H9 (cell line): ENCODE data around the gene TMIE. TPM values are rescaled to one million over a fixed set of nuclear protein-coding genes. Genes with fewer than 3 reads are reported as not detected.

ENCODE experiments used
- DNase-seq: peaks from one replicate; pipeline ENCODE4 v3.0.0-alpha.2; 2017
- H2AFZ ChIP-seq: one replicate; pipeline ENCODE4 v1.6.1; 2013; ENCODE audit warnings: mild to moderate bottlenecking, low read length, control low read depth, moderate library complexity
- H2AK5ac ChIP-seq: 2 replicates; pipeline ENCODE4 v1.6.1; 2013; ENCODE audit warnings: low read length, control low read depth, mixed read lengths; ENCODE audit not compliant: insufficient read length
- H2BK120ac ChIP-seq: one replicate; pipeline ENCODE4 v1.6.1; 2013; ENCODE audit warnings: low read depth, mild to moderate bottlenecking, low read length, control low read depth, inconsistent platforms; ENCODE audit not compliant: poor library complexity, severe bottlenecking
- H2BK12ac ChIP-seq: 2 replicates; pipeline ENCODE4 v1.6.1; 2013; ENCODE audit warnings: low read length, control low read depth, mixed read lengths, low read depth; ENCODE audit not compliant: insufficient read length
- H2BK15ac ChIP-seq: 2 replicates; pipeline ENCODE4 v1.6.1; 2013; ENCODE audit warnings: low read depth, low read length, control low read depth
- H2BK20ac ChIP-seq: one replicate; pipeline ENCODE4 v1.6.1; 2013; ENCODE audit warnings: low read depth, mild to moderate bottlenecking, low read length, control low read depth, inconsistent platforms; ENCODE audit not compliant: poor library complexity, severe bottlenecking
- H2BK5ac ChIP-seq: 2 replicates; pipeline ENCODE4 v1.6.1; 2013; ENCODE audit warnings: low read length, control low read depth, mixed read lengths; ENCODE audit not compliant: insufficient read length
- H3K14ac ChIP-seq: 2 replicates; pipeline ENCODE4 v1.6.1; 2013; ENCODE audit warnings: low read length, control low read depth; ENCODE audit not compliant: insufficient read depth
- H3K18ac ChIP-seq: 2 replicates; pipeline ENCODE4 v1.6.1; 2013; ENCODE audit warnings: low read depth, mild to moderate bottlenecking, mixed read lengths, low read length, control low read depth; ENCODE audit not compliant: insufficient read length
- H3K23ac ChIP-seq: 2 replicates; pipeline ENCODE4 v1.6.1; 2013; ENCODE audit warnings: low read length, control low read depth, mixed read lengths, low read depth; ENCODE audit not compliant: insufficient read length
- H3K23me2 ChIP-seq: 2 replicates; pipeline ENCODE4 v1.6.1; 2013; ENCODE audit warnings: low read depth, mild to moderate bottlenecking, mixed read lengths, low read length, control low read depth; ENCODE audit not compliant: insufficient read length, poor library complexity, severe bottlenecking
- H3K27ac ChIP-seq: 2 replicates; pipeline ENCODE4 v1.5.1; 2013; ENCODE audit warnings: low read length, control low read depth, mixed read lengths, low read depth; ENCODE audit not compliant: insufficient read length
- H3K27me3 ChIP-seq: 2 replicates; pipeline ENCODE4 v1.6.1; 2013; ENCODE audit warnings: low read length, control low read depth, inconsistent platforms; ENCODE audit not compliant: insufficient read depth
- H3K4ac ChIP-seq: 2 replicates; pipeline ENCODE4 v1.6.1; 2013; ENCODE audit warnings: low read depth, mild to moderate bottlenecking, control low read depth, inconsistent platforms, low read length, moderate library complexity
- H3K4me1 ChIP-seq: 2 replicates; pipeline ENCODE4 v1.6.1; 2013; ENCODE audit warnings: low read length, control low read depth, inconsistent platforms; ENCODE audit not compliant: insufficient read depth
- H3K4me2 ChIP-seq: 2 replicates; pipeline ENCODE4 v1.6.1; 2013; ENCODE audit warnings: low read length, control low read depth, mixed read lengths; ENCODE audit not compliant: insufficient read length, insufficient read depth
- H3K56ac ChIP-seq: 2 replicates; pipeline ENCODE4 v1.6.1; 2013; ENCODE audit warnings: low read depth, mild to moderate bottlenecking, mixed read lengths, low read length, control low read depth; ENCODE audit not compliant: insufficient read length
- H3K79me1 ChIP-seq: 2 replicates; pipeline ENCODE4 v1.6.1; 2013; ENCODE audit warnings: low read depth, mild to moderate bottlenecking, moderate library complexity, low read length, control low read depth, inconsistent platforms; ENCODE audit not compliant: insufficient read depth, poor library complexity, severe bottlenecking
- H3K79me2 ChIP-seq: 2 replicates; pipeline ENCODE4 v1.6.1; 2013; ENCODE audit warnings: low read length, control low read depth, inconsistent platforms; ENCODE audit not compliant: insufficient read depth
- H3K9ac ChIP-seq: 2 replicates; pipeline ENCODE4 v1.6.1; 2013; ENCODE audit warnings: low read length, control low read depth, mixed read lengths; ENCODE audit not compliant: insufficient read length; ENCODE audit errors: extremely low read depth
- H3K9me3 ChIP-seq: one replicate; pipeline ENCODE4 v1.6.1; 2013; ENCODE audit warnings: low read depth, low read length, inconsistent platforms; ENCODE audit not compliant: control insufficient read depth
- H3T11ph ChIP-seq: one replicate; pipeline ENCODE4 v1.6.1; 2013; ENCODE audit warnings: mild to moderate bottlenecking, low read length, control low read depth, inconsistent platforms
- H4K20me1 ChIP-seq: one replicate; pipeline ENCODE4 v1.6.1; 2013; ENCODE audit not compliant: control insufficient read depth, insufficient read length, insufficient read depth
- H4K5ac ChIP-seq: 2 replicates; pipeline ENCODE4 v1.6.1; 2013; ENCODE audit warnings: low read depth, mild to moderate bottlenecking, mixed read lengths, low read length, control low read depth; ENCODE audit not compliant: insufficient read length
- H4K8ac ChIP-seq: replicated peaks from 2 replicates; pipeline ENCODE4 v1.6.1; 2013; ENCODE audit warnings: low read length, control low read depth, mixed read lengths, low read depth; ENCODE audit not compliant: insufficient read length
- H4K91ac ChIP-seq: 2 replicates; pipeline ENCODE4 v1.6.1; 2013; ENCODE audit warnings: low read depth, mild to moderate bottlenecking, moderate library complexity, mixed read lengths, low read length, control low read depth; ENCODE audit not compliant: insufficient read length
- H3K27ac Mint-ChIP-seq, 3 experiments: 2 replicates in 2 of 3; 3 replicates in 1 of 3; pipeline ENCODE4 v1.8.0; 2020 to 2021; ENCODE audit warnings: mixed read lengths in 3 of 3, mild to moderate bottlenecking in 1 of 3, moderate library complexity in 1 of 3
- H3K27me3 Mint-ChIP-seq: 2 replicates; pipeline ENCODE4 v1.8.0; 2021; ENCODE audit warnings: low read depth, mild to moderate bottlenecking, moderate library complexity, mixed read lengths
- H3K36me3 Mint-ChIP-seq, 3 experiments: 2 replicates in 2 of 3; 3 replicates in 1 of 3; pipeline ENCODE4 v1.8.0; 2020 to 2021; ENCODE audit warnings: low read depth in 3 of 3, mixed read lengths in 3 of 3; ENCODE audit not compliant: insufficient read depth in 1 of 3
- H3K4me1 Mint-ChIP-seq, 2 experiments: 2 replicates each; pipeline ENCODE4 v1.8.0; 2020; ENCODE audit warnings: mixed read lengths in 2 of 2
- H3K4me3 Mint-ChIP-seq, 2 experiments: 2 replicates in 1 of 2; 3 replicates in 1 of 2; pipeline ENCODE4 v1.8.0; 2020 to 2021; ENCODE audit warnings: mild to moderate bottlenecking in 2 of 2, mixed read lengths in 2 of 2, moderate library complexity in 1 of 2
- H3K9me3 Mint-ChIP-seq, 2 experiments: 2 replicates in 1 of 2; 3 replicates in 1 of 2; pipeline ENCODE4 v1.8.0; 2020; ENCODE audit warnings: mild to moderate bottlenecking in 2 of 2, mixed read lengths in 2 of 2, moderate library complexity in 1 of 2
- WGBS: extraction: QIAGEN DNeasy Blood & Tissue Kit; methylation state at CpG from one replicate; pipeline ENCODE4 v1.1.7; 2013; ENCODE audit warnings: missing lambda C conversion rate, low lambda C conversion rate, mixed read lengths; ENCODE audit not compliant: insufficient read length; ENCODE audit errors: extremely low coverage; 5-methylcytosine and 5-hydroxymethylcytosine counted together
- total RNA-seq: library from RNA; stranded (reverse); gene quantifications from 2 replicates; pipeline ENCODE4 v1.2.1, GENCODE V29; 2021
- TF ChIP-seq, protein P1 (sequence below): fragments of 200-600 bp; sonication (generic); conservative IDR thresholded peaks from 3 replicates; pipeline ENCODE4 v1.8.0; 2021; ENCODE audit warnings: antibody characterized with exemption, mild to moderate bottlenecking

TMIE gene
- total RNA-seq, 1 experiment from 2014 or later: 0.63 TPM

DNA sequence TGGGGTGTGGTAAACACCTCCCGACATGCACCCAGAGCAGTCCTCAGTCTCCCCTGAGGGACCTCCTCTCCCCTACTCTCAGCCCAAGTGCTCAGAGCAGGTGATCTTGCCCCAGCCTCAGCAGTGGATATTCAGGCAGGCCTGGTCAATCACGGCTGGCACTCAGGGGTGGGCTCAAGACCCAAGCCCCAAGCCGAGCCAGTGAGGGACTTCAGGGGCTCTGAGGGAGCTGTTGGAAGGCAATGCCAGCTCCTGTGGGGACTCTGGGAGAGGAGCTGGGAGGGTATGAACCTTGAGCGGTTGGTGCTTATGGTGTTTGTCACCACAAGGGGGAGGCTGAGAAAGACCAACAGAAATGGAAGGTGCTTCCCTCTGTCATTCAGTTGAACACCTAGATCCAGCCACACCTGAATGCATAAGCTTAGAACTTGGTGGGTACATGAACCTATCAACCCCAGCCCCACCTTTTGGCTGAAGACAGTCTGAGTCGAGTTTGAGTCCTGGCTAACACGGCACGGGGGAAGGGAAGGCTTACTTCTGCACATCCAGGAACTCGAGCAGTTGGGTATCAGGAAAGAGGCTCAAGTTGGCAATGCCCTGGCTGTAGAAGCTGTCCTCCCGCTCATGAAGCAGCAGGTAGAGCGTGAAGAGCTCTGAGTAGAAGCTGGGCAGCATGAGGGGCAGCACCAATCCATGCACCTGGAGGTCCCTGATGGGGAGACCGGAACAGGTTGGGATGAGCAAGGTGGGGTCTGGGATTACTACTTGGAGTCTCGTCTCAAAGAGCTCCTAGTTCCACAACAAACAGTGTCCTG lies 27.0 kb upstream of the TMIE start:
- Histone ChIP-seq H3K4me1 (no peaks in the 10 kb centered on the region), H3K14ac (no peak overlapping the region), H3T11ph (no peak overlapping the region), H3K79me1 (no peaks in the 10 kb centered on the region), H3K27ac (no peak overlapping the region), H2BK12ac (no peak overlapping the region), H3K9me3 (no peaks in the 10 kb centered on the region), H2BK5ac (no peak overlapping the region), H2BK20ac (no peak overlapping the region), H3K56ac (no peak overlapping the region), H2AK5ac (no peak overlapping the region), H2AFZ (no peak overlapping the region), H4K20me1 (no peaks in the 10 kb centered on the region), H3K23me2 (no peaks in the 10 kb centered on the region), H3K18ac (no peak overlapping the region), H4K91ac (no peak overlapping the region), H2BK120ac (no peak overlapping the region), H2BK15ac (no peak overlapping the region), H3K4me2 (no peak overlapping the region), H4K8ac (no peak overlapping the region), H3K9ac (no peak overlapping the region), H3K27me3 (no peaks in the 10 kb centered on the region), H3K4ac (no peak overlapping the region), H4K5ac (no peak overlapping the region), H3K79me2 (no peaks in the 10 kb centered on the region), H3K23ac (no peak overlapping the region)
- no peak overlapping the region for H3K27ac Mint-ChIP-seq
- TF ChIP-seq, protein P1, sequence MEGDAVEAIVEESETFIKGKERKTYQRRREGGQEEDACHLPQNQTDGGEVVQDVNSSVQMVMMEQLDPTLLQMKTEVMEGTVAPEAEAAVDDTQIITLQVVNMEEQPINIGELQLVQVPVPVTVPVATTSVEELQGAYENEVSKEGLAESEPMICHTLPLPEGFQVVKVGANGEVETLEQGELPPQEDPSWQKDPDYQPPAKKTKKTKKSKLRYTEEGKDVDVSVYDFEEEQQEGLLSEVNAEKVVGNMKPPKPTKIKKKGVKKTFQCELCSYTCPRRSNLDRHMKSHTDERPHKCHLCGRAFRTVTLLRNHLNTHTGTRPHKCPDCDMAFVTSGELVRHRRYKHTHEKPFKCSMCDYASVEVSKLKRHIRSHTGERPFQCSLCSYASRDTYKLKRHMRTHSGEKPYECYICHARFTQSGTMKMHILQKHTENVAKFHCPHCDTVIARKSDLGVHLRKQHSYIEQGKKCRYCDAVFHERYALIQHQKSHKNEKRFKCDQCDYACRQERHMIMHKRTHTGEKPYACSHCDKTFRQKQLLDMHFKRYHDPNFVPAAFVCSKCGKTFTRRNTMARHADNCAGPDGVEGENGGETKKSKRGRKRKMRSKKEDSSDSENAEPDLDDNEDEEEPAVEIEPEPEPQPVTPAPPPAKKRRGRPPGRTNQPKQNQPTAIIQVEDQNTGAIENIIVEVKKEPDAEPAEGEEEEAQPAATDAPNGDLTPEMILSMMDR: peak; percentile 50
- no peak for DNase-seq
- WGBS: no CpG with 5 or more reads among the region's 12 CpGs
- H3K9me3 Mint-ChIP-seq: no peaks in the 10 kb centered on the region
- peaks cover 0 to 8% (median 0%) of the 10 kb centered on the region in 3 experiments; a peak in 2 of 7 replicates for H3K36me3 Mint-ChIP-seq
- peaks cover 3 to 16% of the 10 kb centered on the region in 2 experiments for H3K4me1 Mint-ChIP-seq
- H3K4me3 Mint-ChIP-seq: no peak overlapping the region
- no peaks in the 10 kb centered on the region; the same call in none of the 2 replicates for H3K27me3 Mint-ChIP-seq
